Neuronal stem cell (in vitro differentiated cells): ENCODE measurements around the gene WNT7A. TPM values are rescaled to one million over a fixed set of nuclear protein-coding genes. Genes with fewer than 3 reads are reported as not detected.
A peak's percentile ranks its signal among the peaks of the same experiment; 100 is the strongest.
"Not testable (repeated sequence)": the region's sequence is repeated elsewhere in the genome, so short reads cannot be mapped to it uniquely, and the experiment has no call there.

ENCODE experiments used
- DNase-seq: peaks from one replicate; pipeline ENCODE4 v3.0.0-alpha.2; 2013; ENCODE audit warnings: low spot score
- H2AFZ ChIP-seq: one replicate; pipeline ENCODE4 v1.6.1; 2013; ENCODE audit warnings: mild to moderate bottlenecking, low read length, inconsistent platforms
- H2AK5ac ChIP-seq: 2 replicates; pipeline ENCODE4 v1.6.1; 2013; ENCODE audit warnings: low read depth, mild to moderate bottlenecking, inconsistent platforms, low read length, moderate library complexity, mixed read lengths
- H2BK120ac ChIP-seq: 2 replicates; pipeline ENCODE4 v1.6.1; 2013; ENCODE audit warnings: low read depth, mild to moderate bottlenecking, inconsistent platforms, low read length, moderate library complexity, mixed read lengths
- H2BK12ac ChIP-seq: one replicate; pipeline ENCODE4 v1.6.1; 2013; ENCODE audit warnings: low read length, inconsistent platforms
- H2BK15ac ChIP-seq: 2 replicates; pipeline ENCODE4 v1.6.1; 2013; ENCODE audit warnings: mild to moderate bottlenecking, low read length, inconsistent platforms, mixed read lengths
- H2BK5ac ChIP-seq: one replicate; pipeline ENCODE4 v1.6.1; 2013; ENCODE audit warnings: inconsistent platforms, mild to moderate bottlenecking, low read length, moderate library complexity
- H3K14ac ChIP-seq: one replicate; pipeline ENCODE4 v1.6.1; 2013; ENCODE audit warnings: low read length, inconsistent platforms
- H3K18ac ChIP-seq: 2 replicates; pipeline ENCODE4 v1.6.1; 2013; ENCODE audit warnings: low read length, inconsistent platforms
- H3K23ac ChIP-seq: 2 replicates; pipeline ENCODE4 v1.6.1; 2013; ENCODE audit warnings: low read depth, mild to moderate bottlenecking, mixed read lengths, low read length, inconsistent platforms; ENCODE audit not compliant: poor library complexity
- H3K27ac ChIP-seq: replicated peaks from 3 replicates; pipeline ENCODE4 v1.5.1; 2013; ENCODE audit warnings: low read length, inconsistent platforms
- H3K27me3 ChIP-seq, 3 experiments: 2 replicates each; pipeline ENCODE4 v1.6.1; 2013; ENCODE audit warnings: low read length in 3 of 3, mild to moderate bottlenecking in 2 of 3, inconsistent platforms in 1 of 3, low read depth in 1 of 3, mixed read lengths in 1 of 3, moderate library complexity in 1 of 3; ENCODE audit not compliant: control insufficient read depth in 3 of 3, insufficient read depth in 3 of 3
- H3K36me3 ChIP-seq, 2 donors: replicated peaks in 1 of 2; 2 replicates each; pipeline ENCODE4 v1.6.1; 2013; ENCODE audit warnings: low read length in 2 of 2; ENCODE audit not compliant: control insufficient read depth in 2 of 2, insufficient read depth in 2 of 2
- H3K4ac ChIP-seq: 2 replicates; pipeline ENCODE4 v1.6.1; 2013; ENCODE audit warnings: inconsistent platforms, mild to moderate bottlenecking, low read length, moderate library complexity
- H3K4me1 ChIP-seq, 2 donors: 1 replicate in 1 of 2; 2 replicates in 1 of 2; pipeline ENCODE4 v1.6.1; 2013; ENCODE audit warnings: low read length in 2 of 2, low read depth in 1 of 2; ENCODE audit not compliant: control insufficient read depth in 2 of 2, insufficient read depth in 1 of 2
- H3K4me2 ChIP-seq: one replicate; pipeline ENCODE4 v1.6.1; 2013; ENCODE audit warnings: mild to moderate bottlenecking, low read length, inconsistent platforms; ENCODE audit not compliant: insufficient read depth, poor library complexity, severe bottlenecking
- H3K4me3 ChIP-seq, 2 donors: 2 replicates each; pipeline ENCODE4 v1.5.1; 2013; ENCODE audit warnings: low read length in 2 of 2, mild to moderate bottlenecking in 2 of 2, inconsistent platforms in 1 of 2, moderate library complexity in 1 of 2
- H3K79me1 ChIP-seq: one replicate; pipeline ENCODE4 v1.6.1; 2013; ENCODE audit warnings: low read depth, mild to moderate bottlenecking, inconsistent platforms, low read length, moderate library complexity
- H3K9ac ChIP-seq: one replicate; pipeline ENCODE4 v1.6.1; 2013; ENCODE audit warnings: mild to moderate bottlenecking, low read depth, low read length, inconsistent platforms; ENCODE audit not compliant: poor library complexity
- H3K9me3 ChIP-seq, 2 donors: replicated peaks in 1 of 2; 2 replicates each; pipeline versions ENCODE3 to v1.6.1; 2013; ENCODE audit warnings: low read length in 2 of 2, mild to moderate bottlenecking in 2 of 2, inconsistent platforms in 1 of 2, low read depth in 1 of 2, mixed read lengths in 1 of 2, moderate library complexity in 1 of 2; ENCODE audit not compliant: control insufficient read depth in 2 of 2, insufficient read depth in 1 of 2
- H4K8ac ChIP-seq: one replicate; pipeline ENCODE4 v1.6.1; 2013; ENCODE audit warnings: low read depth, mild to moderate bottlenecking, inconsistent platforms, low read length, moderate library complexity
- H4K91ac ChIP-seq: one replicate; pipeline ENCODE4 v1.6.1; 2013; ENCODE audit warnings: low read length, low read depth, mild to moderate bottlenecking, inconsistent platforms; ENCODE audit not compliant: poor library complexity
- WGBS, 2 donors: extraction: QIAGEN DNeasy Blood & Tissue Kit; methylation state at CpG; one replicate each; pipeline ENCODE4 v1.1.7; 2013; ENCODE audit warnings: missing lambda C conversion rate in 2 of 2, mixed read lengths in 1 of 2; ENCODE audit not compliant: insufficient read length in 2 of 2, insufficient replicate concordance in 1 of 2; ENCODE audit errors: extremely low coverage in 2 of 2; 5-methylcytosine and 5-hydroxymethylcytosine counted together
- polyA plus RNA-seq, 2 experiments: library from polyadenylated mRNA; stranded (reverse); fragments of 200-250 nt; gene quantifications; one replicate each; pipeline ENCODE4 v1.2.3, GENCODE V29; 2013

The WNT7A gene
- 0.07 TPM for polyA plus RNA-seq (2013, experiment 1 of 2)
- polyA plus RNA-seq (2013, experiment 2 of 2), result 0.06 TPM

- peaks cover 20 to 77% (median 72%) of the 10 kb centered on the region in 3 experiments for H3K27me3 ChIP-seq
- no peaks in the 10 kb centered on the region for H3K79me1 ChIP-seq
- H2BK15ac ChIP-seq, result peak within 1 kb of the TSS; percentile 41
Measured at GRCh38 chr3:13879946-13880810, at the start of gene WNT7A. Gene WNT7A, minus strand, starts transcription at chr3:13880071. Its CDS starts 255 bp downstream, at chr3:13879816.

GRCh38 chr3:13928741-13929140 lies 48.9 kb upstream of the WNT7A start:
- not testable (repeated sequence) for H3K18ac ChIP-seq, H3K9me3 ChIP-seq, H3K4me3 ChIP-seq, H4K91ac ChIP-seq, H3K4me1 ChIP-seq, H3K27me3 ChIP-seq, H4K8ac ChIP-seq, H2BK12ac ChIP-seq, H3K14ac ChIP-seq, H3K23ac ChIP-seq, H3K27ac ChIP-seq, H2BK15ac ChIP-seq, H3K79me1 ChIP-seq, H2AFZ ChIP-seq, H2AK5ac ChIP-seq, DNase-seq, H3K4me2 ChIP-seq, H3K4ac ChIP-seq, H2BK120ac ChIP-seq, H2BK5ac ChIP-seq, H3K9ac ChIP-seq, H3K36me3 ChIP-seq
- WGBS, 2 donors, result no CpG with 5 or more reads among the region's 1 CpG

More at GRCh38 chr3:13879946-13880810, at the start of gene WNT7A:
- H3K4me1 ChIP-seq, result peaks cover 8 to 14% of the 10 kb centered on the region in 2 donors
- H3K23ac ChIP-seq, result peak within 1 kb of the TSS; percentile 17
- no CpG with 5 or more reads among the region's 90 CpGs for WGBS, 2 donors
- peak within 1 kb of the TSS; percentile 65 for H2AK5ac ChIP-seq
- H2BK12ac ChIP-seq, result no peak within 1 kb of the TSS
- no peak within 1 kb of the TSS for H2BK5ac ChIP-seq
- no peak within 1 kb of the TSS for H3K4ac ChIP-seq
- no peak within 1 kb of the TSS for H2BK120ac ChIP-seq
- H3K14ac ChIP-seq, result no peak within 1 kb of the TSS
- H3K9me3 ChIP-seq, result peaks cover 0 to 4% of the 10 kb centered on the region in 2 donors
- H3K4me3 ChIP-seq, result peak within 1 kb of the TSS; percentile 55 to 77
- H2AFZ ChIP-seq, result peak within 1 kb of the TSS; percentile 90
- no peak within 1 kb of the TSS for H3K27ac ChIP-seq
- H3K18ac ChIP-seq, result peak within 1 kb of the TSS; percentile 91
- no peak within 1 kb of the TSS for H4K91ac ChIP-seq
- peak; percentile 61 for DNase-seq
- no peak within 1 kb of the TSS for H4K8ac ChIP-seq
- H3K9ac ChIP-seq, result peak within 1 kb of the TSS; percentile 45
- H3K36me3 ChIP-seq, result no peaks in the 10 kb centered on the region
- H3K4me2 ChIP-seq, result peak within 1 kb of the TSS; percentile 94

GRCh38 chr3:13927295-13927694 lies 47.4 kb upstream of the WNT7A start:
- DNase-seq, result no peak

GRCh38 chr3:13916375-13916774 lies 36.5 kb upstream of the WNT7A start:
- WGBS, 2 donors, result no CpG with 5 or more reads among the region's 1 CpG
- Histone ChIP-seq H4K8ac (no peak overlapping the region), H2BK120ac (no peak overlapping the region), H3K79me1 (no peaks in the 10 kb centered on the region), H3K4me3 (no peak overlapping the region), H3K4ac (no peak overlapping the region), H3K9me3 (peaks cover 0 to 1% of the 10 kb centered on the region in 2 donors), H3K4me2 (no peak overlapping the region), H3K23ac (no peak overlapping the region), H2AK5ac (no peak overlapping the region), H2AFZ (no peak overlapping the region), H4K91ac (no peak overlapping the region), H3K14ac (no peak overlapping the region), H3K36me3 (no peaks in the 10 kb centered on the region), H3K9ac (no peak overlapping the region), H2BK12ac (no peak overlapping the region), H3K27me3 (no peaks in the 10 kb centered on the region), H3K4me1 (no peaks in the 10 kb centered on the region), H3K27ac (no peak overlapping the region), H2BK15ac (no peak overlapping the region), H2BK5ac (no peak overlapping the region), H3K18ac (no peak overlapping the region)
- DNase-seq, result no peak

More at GRCh38 chr3:13927295-13927694, 47.4 kb upstream of the WNT7A start:
- Histone ChIP-seq H3K27me3 (no peaks in the 10 kb centered on the region), H2BK15ac (no peak overlapping the region), H2BK5ac (no peak overlapping the region), H3K4me2 (no peak overlapping the region), H3K14ac (no peak overlapping the region), H3K4me1 (no peaks in the 10 kb centered on the region), H3K79me1 (no peaks in the 10 kb centered on the region), H3K18ac (no peak overlapping the region), H4K8ac (no peak overlapping the region), H2AK5ac (no peak overlapping the region), H3K23ac (no peak overlapping the region), H3K4ac (no peak overlapping the region), H3K36me3 (no peaks in the 10 kb centered on the region), H3K9me3 (peaks cover 0 to 7% of the 10 kb centered on the region in 2 donors), H2AFZ (no peak overlapping the region), H4K91ac (no peak overlapping the region), H3K4me3 (no peak overlapping the region), H3K9ac (no peak overlapping the region), H2BK12ac (no peak overlapping the region), H3K27ac (no peak overlapping the region), H2BK120ac (no peak overlapping the region)
- WGBS, 2 donors, result no CpG with 5 or more reads among the region's 7 CpGs
